ENCODE measurements around the gene TLE2.

GRCh38 chr19:2974342-2975041, 54.6 kb downstream of the TLE2 start:
- no peak for TF ChIP-seq CTCF (IDR thresholded peaks at IDR 0.05)
- no peak for TF ChIP-seq EZH2phosphoT487 (IDR thresholded peaks at IDR 0.05)
- TF ChIP-seq EZH2 (IDR thresholded peaks at IDR 0.05), result no peak

All from neural progenitor cell (in vitro differentiated cells).